T1000 (cell line): ENCODE measurements around the gene NOP53.
"Not testable (repeated sequence)": the region's sequence is repeated elsewhere in the genome, so short reads cannot be mapped to it uniquely, and the experiment has no call there.

Source experiments
- DNase-seq: peaks from one replicate; lab custom pipeline; 2025; ENCODE audit warnings: mixed read lengths; lab: John Stamatoyannopoulos, UW

Gene NOP53

DNA sequence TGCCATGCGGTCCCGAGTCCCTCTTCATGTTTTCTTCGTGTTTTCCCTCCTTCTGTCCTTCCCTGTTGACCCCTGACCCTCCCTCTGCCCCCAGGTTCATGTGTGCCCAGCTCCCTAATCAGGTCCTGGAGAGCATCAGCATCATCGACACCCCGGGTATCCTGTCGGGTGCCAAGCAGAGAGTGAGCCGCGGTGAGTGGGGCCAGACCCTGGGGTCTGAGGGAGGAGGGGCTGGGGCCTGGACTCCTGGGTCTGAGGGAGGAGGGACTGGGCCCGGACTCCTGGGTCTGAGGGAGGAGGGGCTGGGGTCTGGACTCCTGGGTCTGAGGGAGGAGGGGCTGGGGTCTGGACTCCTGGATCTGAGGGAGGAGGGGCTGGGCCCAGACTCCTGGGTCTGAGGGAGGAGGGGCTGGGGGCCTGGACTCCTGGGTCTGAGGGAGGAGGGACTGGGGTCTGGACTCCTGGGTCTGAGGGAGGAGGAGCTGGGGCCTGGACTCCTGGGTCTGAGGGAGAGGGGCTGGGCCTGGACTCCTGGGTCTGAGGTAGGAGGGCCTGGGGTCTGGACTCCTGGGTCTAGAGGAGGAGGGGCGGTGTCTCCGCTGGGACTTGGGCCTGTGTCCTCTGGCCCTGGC, 26.8 kb upstream of the NOP53 start:
- DNase-seq, result not testable (repeated sequence)

- peak; percentile 80 for DNase-seq
These were observed 26.1 kb upstream of the NOP53 start for GRCh38 chr19:47719047-47719859.

DNA sequence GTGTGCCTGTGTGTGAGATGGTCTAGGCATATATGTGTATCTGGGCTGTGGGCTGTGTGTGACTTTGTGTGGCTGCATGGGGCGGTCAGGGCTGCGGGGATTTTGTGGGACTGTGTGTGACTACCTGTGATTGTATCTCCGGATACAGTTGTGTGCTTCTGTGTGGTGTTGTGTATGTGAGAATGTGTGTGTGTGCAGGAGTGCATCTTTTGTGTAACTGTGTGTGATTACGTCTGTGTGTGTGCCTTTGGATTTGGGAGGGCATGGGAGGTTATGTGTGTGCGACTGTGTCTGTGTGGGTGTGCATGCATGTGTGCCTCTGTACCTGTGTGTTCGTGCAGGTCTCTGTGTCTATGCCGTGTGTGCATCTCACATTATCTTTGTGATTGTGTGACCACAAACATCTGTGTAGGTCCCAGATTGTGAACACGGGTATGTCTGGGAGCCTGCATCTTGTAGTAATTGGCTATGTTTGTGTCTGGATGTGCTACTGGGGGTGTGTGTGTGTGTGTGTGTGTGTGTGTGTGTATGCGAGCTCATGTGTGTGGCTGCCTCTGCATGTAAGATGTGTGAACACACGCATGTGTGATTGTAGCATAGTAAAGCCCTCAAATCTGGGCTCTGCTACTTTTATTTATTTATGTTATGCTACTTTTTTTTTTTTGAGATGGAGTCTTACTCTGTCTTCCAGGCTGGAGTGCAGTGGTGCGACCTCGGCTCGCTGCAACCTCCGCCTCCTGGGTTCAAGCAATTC, 24.5 kb upstream of the NOP53 start:
- DNase-seq, result no peak

DNA sequence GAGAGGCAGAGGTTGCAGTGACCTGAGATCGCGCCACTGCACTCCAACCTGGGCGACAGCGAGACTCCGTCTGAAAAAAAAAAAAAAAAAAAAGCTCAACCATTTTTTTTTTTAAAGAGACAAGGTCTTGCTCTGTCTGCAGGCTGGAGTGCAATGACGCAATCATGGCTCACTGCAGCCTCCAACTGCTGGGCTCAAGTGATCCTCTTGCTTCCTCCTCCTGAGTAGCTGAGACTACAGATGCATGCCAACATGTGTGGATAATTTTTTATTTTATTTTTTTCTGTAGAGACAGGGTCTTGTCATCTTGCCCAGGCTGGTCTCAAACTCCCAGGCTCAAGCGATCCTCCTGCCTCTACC, 21.8 kb upstream of the NOP53 start:
- DNase-seq, result no peak

DNA sequence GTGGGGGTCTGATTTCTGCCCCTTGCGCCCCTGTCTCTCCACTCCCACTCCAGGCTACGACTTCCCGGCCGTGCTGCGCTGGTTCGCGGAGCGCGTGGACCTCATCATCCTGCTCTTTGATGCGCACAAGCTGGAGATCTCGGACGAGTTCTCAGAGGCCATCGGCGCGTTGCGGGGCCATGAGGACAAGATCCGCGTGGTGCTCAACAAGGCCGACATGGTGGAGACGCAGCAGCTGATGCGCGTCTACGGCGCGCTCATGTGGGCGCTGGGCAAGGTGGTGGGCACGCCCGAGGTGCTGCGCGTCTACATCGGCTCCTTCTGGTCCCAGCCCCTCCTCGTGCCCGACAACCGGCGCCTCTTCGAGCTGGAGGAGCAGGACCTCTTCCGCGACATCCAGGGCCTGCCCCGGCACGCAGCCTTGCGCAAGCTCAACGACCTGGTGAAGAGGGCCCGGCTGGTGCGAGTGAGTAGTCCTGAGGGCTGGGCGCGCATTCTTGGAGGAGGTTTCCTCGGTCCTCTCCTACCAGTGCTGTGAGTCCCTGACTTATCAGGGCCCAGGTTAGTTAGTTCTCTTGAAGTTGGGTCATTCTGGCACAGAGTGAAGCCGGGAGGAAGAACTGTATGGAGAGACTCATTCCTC, 19.5 kb upstream of the NOP53 start:
- no peak for DNase-seq

GRCh38 chr19:47726467-47726866, 18.9 kb upstream of the NOP53 start:
- no peak for DNase-seq

DNA sequence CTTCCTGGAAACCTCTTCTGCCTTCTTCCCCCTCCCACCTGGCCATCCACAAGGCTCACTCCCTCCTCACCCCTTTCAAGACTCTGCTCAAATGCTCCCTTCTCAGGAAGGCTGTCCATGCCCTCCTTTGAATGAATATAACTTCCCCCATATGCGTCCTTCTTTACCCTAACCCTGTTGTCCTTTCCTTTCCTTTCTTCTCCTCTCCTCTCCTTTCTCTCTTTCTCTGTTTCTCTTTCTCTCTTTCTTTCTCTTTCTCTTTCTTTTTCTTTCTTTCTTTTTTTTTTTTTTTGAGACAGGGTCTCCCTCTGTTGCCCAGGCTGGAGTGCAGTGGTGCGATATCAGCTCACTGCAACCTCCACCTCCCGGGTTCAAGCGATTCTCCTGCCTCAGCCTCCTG, 17.1 kb upstream of the NOP53 start:
- not testable (repeated sequence) for DNase-seq

DNA sequence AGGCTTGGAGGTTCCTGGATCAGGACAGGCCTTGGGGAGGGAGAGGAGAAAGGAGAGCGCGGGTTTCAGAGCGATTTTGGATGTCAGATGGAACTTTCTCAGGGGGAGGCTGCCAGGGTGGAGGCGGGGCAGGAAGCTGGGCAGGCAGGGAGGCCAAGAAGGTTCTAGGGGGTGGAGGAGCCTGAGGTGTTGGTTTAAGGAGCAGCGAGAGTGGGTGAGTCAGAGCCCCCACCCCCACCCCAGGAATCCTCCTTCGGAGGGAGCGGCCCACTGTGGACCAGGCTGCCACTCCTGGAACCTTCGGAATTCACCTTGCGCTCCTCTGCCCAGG, 15.9 kb upstream of the NOP53 start:
- peak; percentile 84 for DNase-seq

- no peak for DNase-seq
These were observed 15.4 kb upstream of the NOP53 start for GRCh38 chr19:47729799-47730520.

- no peak for DNase-seq
These were observed 14.8 kb upstream of the NOP53 start for GRCh38 chr19:47730521-47730889.

DNA sequence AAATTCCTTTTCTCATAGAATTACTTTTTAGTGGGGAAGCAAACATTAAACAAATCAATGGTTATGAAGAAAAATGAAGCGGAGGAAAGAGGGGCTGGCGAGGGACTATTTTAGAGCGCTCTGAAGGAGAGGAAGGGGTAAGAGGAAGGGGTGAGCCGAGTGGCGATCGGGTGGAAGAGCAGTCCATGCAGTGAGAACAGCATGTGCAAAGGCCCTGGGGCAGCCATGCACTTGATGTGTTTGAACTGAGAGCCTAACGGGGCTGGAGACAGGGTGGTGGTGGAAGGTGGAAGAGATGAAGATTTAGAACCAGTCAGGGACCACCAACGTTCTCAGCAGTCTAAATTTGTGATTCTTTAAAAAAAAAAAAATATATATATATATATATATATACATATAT, 14.4 kb upstream of the NOP53 start:
- no peak for DNase-seq

GRCh38 chr19:47735131-47735530, 10.2 kb upstream of the NOP53 start:
- no peak for DNase-seq

DNA sequence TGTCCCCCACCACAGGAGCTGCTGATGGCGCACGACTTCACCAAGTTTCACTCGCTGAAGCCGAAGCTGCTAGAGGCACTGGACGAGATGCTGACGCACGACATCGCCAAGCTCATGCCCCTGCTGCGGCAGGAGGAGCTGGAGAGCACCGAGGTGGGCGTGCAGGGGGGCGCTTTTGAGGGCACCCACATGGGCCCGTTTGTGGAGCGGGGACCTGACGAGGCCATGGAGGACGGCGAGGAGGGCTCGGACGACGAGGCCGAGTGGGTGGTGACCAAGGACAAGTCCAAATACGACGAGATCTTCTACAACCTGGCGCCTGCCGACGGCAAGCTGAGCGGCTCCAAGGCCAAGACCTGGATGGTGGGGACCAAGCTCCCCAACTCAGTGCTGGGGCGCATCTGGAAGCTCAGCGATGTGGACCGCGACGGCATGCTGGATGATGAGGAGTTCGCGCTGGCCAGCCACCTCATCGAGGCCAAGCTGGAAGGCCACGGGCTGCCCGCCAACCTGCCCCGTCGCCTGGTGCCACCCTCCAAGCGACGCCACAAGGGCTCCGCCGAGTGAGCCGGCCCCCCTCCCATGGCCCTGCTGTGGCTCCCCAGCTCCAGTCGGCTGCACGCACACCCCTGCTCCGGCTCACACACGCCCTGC, 4.4 kb upstream of the NOP53 start:
- DNase-seq, result no peak

- DNase-seq, result no peak
These were observed 3.7 kb upstream of the NOP53 start for GRCh38 chr19:47741544-47742140.

GRCh38 chr19:47742634-47743033, 2.7 kb upstream of the NOP53 start:
- DNase-seq, result no peak

DNA sequence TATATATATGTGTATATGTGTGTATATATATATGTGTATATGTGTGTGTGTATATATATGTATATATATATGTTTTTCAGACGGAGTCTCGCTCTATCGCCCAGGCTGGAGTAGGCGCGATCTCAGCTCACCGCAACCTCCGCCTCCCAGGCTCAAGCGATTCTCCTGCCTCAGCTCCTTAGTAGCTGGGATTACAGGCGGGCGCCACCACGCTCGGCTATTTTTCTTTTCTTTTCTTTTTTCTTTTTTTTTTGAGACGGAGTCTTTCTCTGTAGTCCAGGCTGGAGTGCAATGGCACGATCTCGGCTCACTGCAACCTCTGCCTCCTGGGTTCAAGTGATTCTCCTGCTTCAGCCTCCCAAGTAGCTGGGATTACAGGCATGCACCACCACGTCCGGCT, 783 bp downstream of the NOP53 start:
- DNase-seq, result not testable (repeated sequence)

DNA sequence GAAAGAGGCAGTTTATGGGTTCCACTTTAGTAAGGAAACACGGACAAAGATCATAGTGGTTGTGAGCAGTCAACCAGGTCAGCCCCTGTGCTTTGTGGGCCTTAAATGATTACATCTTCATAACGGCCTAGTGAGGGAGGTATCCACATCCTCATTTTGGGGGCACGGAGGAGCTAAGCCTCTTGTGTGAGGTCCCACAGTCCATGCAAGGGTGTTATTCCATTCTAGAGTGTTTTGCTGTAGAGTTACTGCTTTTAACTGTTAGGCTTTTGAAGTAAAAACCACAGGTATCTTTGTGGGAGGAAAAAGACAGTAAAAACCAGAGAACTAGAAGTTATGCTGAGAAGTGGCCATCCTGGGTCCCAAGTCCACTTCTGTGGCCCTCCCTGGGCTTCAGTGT, 4.0 kb downstream of the NOP53 start:
- DNase-seq, result no peak

DNA sequence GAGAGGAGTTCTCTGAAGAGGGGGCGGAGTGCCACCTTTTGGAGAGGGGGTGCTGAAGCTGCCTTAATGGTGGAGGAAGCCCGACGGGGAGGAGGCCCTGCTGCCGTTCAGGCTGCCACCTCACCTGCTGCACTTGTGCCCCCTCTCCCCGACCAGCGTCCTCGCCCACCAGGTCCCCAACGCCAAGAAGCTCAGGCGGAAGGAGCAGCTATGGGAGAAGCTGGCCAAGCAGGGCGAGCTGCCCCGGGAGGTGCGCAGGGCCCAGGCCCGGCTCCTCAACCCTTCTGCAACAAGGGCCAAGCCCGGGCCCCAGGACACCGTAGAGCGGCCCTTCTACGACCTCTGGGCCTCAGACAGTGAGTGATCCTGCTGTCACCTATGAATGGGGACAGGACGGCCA, 5.4 kb downstream of the NOP53 start:
- no peak for DNase-seq

- no peak for DNase-seq
These were observed 7.3 kb downstream of the NOP53 start for GRCh38 chr19:47752440-47753211.
